ENCODE data around the gene GSC. TPM values are rescaled to one million over a fixed set of nuclear protein-coding genes. Genes with fewer than 3 reads are reported as not detected.
"Not testable (repeated sequence)": the region's sequence is repeated elsewhere in the genome, so short reads cannot be mapped to it uniquely, and the experiment has no call there.

The GSC gene
- total RNA-seq, 2 donors from 2014 or later, result 0.52 TPM; not detected in 1

DNA sequence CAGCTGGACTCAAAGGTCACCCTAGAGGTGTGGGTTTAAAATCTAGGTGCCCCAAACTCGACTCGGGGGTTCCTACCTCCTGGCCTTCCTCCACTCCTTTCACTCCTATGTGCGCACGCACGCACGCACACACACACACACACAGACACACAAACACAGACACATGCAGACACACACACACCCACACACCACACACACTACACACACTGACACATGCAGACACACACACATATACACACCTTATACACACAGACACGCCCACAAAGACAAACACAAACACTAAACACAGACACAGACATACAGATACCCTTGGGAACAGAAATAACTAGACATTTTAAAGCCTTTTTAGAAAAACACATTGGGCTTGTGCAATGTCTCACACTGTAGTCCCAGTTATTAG is 31.8 kb downstream of the GSC start:
- no peak overlapping the region for H3K27ac ChIP-seq
- H3K36me3 ChIP-seq, result no peaks in the 10 kb centered on the region
- no peak overlapping the region for H3K4me3 ChIP-seq
- DNase-seq (ENCODE audit: low spot score), result no peak
- TF ChIP-seq, protein P1, sequence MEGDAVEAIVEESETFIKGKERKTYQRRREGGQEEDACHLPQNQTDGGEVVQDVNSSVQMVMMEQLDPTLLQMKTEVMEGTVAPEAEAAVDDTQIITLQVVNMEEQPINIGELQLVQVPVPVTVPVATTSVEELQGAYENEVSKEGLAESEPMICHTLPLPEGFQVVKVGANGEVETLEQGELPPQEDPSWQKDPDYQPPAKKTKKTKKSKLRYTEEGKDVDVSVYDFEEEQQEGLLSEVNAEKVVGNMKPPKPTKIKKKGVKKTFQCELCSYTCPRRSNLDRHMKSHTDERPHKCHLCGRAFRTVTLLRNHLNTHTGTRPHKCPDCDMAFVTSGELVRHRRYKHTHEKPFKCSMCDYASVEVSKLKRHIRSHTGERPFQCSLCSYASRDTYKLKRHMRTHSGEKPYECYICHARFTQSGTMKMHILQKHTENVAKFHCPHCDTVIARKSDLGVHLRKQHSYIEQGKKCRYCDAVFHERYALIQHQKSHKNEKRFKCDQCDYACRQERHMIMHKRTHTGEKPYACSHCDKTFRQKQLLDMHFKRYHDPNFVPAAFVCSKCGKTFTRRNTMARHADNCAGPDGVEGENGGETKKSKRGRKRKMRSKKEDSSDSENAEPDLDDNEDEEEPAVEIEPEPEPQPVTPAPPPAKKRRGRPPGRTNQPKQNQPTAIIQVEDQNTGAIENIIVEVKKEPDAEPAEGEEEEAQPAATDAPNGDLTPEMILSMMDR (IDR thresholded peaks at IDR 0.05), result no peak
- no peaks in the 10 kb centered on the region for H3K9me3 ChIP-seq
- H3K4me1 ChIP-seq, result no peaks in the 10 kb centered on the region
- no peaks in the 10 kb centered on the region for H3K27me3 ChIP-seq

DNA sequence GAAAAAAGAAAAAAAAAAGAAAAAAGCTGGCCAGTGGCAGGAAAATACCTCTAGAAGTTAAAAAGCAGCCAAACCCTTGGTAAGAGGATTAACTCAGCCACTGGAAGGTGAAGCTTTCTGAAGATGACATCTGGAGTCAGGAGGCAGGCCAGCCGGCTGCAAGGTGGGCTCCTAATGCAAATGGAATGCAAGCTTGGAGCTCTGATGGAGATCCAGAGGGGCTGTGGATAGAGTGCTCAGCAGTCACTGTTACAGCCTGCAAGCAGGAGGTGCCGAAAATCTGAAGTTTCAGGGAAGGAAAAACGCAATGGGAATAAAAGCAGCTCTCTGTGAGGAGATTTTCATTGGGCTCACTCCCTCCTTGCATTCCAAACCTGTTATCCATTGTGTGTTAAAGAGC is 41.0 kb downstream of the GSC start:
- Histone ChIP-seq H3K4me3 (no peak overlapping the region), H3K4me1 (no peaks in the 10 kb centered on the region), H3K9me3 (no peaks in the 10 kb centered on the region), H3K36me3 (no peaks in the 10 kb centered on the region), H3K27me3 (no peaks in the 10 kb centered on the region), H3K27ac (no peak overlapping the region)
- TF ChIP-seq, protein P1 (IDR thresholded peaks at IDR 0.05), result no peak
- DNase-seq (ENCODE audit: low spot score), result no peak

DNA sequence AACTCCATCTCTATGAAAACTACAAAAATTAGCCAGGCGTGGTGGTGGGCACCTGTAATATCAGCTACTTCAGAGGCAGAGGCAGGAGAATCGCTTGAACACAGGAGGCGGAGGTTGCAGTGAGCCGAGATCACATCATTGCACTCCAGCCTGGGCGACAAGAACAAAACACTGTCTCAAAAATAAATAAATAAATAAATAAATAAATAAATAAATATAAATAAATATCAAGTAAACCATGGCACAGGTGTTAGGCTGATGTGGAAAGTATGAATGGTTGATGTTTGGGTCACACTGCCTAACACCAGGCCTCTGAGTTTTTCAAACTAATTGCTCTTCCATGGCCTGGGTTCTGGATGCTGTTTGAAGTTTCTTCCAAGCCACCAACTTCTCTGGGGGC is 41.5 kb downstream of the GSC start:
- not testable (repeated sequence) for H3K9me3 ChIP-seq; H3K4me1 ChIP-seq; H3K36me3 ChIP-seq; DNase-seq (ENCODE audit: low spot score); H3K4me3 ChIP-seq; H3K27me3 ChIP-seq; H3K27ac ChIP-seq

DNA sequence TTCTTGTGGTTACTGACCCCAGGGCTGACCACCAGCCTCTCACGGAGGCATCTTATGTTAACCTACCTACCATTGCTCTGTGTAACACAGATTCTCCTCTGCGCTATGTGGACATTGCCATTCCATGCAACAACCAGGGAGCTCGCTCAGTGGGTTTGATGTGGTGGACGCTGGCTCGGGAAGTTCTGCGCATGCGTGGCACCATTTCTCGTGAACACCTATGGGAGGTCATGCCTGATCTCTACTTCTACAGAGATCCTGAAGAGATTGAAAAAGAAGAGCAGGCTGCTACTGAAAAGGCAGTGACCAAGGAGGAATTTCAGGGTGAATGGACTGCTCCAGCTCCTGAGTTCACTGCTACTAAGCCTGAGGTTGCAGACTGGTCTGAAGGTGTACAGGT is 43.3 kb downstream of the GSC start:
- not testable (repeated sequence) for DNase-seq (ENCODE audit: low spot score); H3K36me3 ChIP-seq; H3K9me3 ChIP-seq; H3K4me3 ChIP-seq; H3K27ac ChIP-seq; H3K27me3 ChIP-seq; H3K4me1 ChIP-seq

DNA sequence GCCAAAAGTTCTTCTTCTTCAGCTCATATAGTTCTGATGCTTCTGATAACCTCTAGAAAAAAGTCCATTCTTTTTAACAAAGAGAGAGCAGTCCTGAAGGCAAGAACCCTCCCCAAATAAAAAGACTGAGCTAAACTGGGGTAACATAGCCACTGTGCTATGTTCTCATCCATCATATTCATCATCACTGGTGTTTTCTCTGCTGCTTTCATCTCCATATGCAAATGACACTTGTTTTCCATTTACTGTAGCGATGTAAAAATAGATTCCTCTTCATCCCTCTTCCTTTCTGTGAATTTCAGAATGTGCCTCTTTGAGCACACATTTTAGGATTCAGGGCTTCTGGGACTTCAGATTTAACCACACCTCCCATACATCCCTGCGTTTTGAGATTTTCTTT is 44.9 kb downstream of the GSC start:
- DNase-seq (ENCODE audit: low spot score), result no peak
- TF ChIP-seq, protein P1 (IDR thresholded peaks at IDR 0.05), result no peak
- Histone ChIP-seq H3K4me1 (no peaks in the 10 kb centered on the region), H3K9me3 (no peaks in the 10 kb centered on the region), H3K27ac (no peak overlapping the region), H3K36me3 (no peaks in the 10 kb centered on the region), H3K27me3 (no peaks in the 10 kb centered on the region), H3K4me3 (no peak overlapping the region)

DNA sequence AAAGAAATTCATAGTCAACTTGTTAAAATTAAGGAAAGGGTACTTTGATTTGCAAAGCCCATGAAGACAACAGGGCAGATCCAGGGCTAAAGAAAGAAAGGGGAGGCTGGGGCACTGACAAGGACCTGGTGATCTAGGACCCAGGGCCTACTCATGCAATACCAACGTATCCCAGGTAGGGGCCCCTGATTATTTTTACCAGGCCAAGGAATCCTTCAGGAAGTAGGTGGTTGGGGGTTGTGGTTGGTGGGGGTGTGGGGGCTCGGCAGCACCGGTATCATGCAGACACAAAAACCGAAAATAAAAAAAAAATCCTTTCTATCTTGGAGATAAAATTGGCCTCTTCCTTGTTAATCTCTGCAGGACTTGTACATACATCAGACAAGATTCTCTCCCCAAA is 47.5 kb downstream of the GSC start:
- Histone ChIP-seq H3K36me3 (no peaks in the 10 kb centered on the region), H3K4me1 (no peaks in the 10 kb centered on the region), H3K4me3 (no peak overlapping the region), H3K9me3 (no peaks in the 10 kb centered on the region), H3K27ac (no peak overlapping the region), H3K27me3 (no peaks in the 10 kb centered on the region)
- DNase-seq (ENCODE audit: low spot score), result no peak
- TF ChIP-seq, protein P1 (IDR thresholded peaks at IDR 0.05), result no peak

Other genes with a start within 250 kb of the GSC start
- gene SERPINA4, start 208.7 kb downstream of the GSC start, total RNA-seq, result not detected
- gene SERPINA5, start 188.7 kb downstream of the GSC start, total RNA-seq, result 1 to 10 TPM; 3.3 to 7.7 TPM
- gene SERPINA3, start 157.7 kb downstream of the GSC start, total RNA-seq, result 100 to 1,000 TPM in 1 of 2 donors, 10 to 100 TPM in 1; 57.2 to 330 TPM